Activated CD4-positive, alpha-beta T cell treated with anti-CD3 and anti-CD28 coated beads, Interleukin-2, amount 50 U/mL, for 48 hours (primary cell): ENCODE data around the gene STK32C.
"Not testable (repeated sequence)": the region's sequence is repeated elsewhere in the genome, so short reads cannot be mapped to it uniquely, and the experiment has no call there.

Source experiments
- DNase-seq, 2 experiments: peaks; one replicate each; pipeline ENCODE4 v3.0.0-alpha.2; 2020

STK32C gene

DNA sequence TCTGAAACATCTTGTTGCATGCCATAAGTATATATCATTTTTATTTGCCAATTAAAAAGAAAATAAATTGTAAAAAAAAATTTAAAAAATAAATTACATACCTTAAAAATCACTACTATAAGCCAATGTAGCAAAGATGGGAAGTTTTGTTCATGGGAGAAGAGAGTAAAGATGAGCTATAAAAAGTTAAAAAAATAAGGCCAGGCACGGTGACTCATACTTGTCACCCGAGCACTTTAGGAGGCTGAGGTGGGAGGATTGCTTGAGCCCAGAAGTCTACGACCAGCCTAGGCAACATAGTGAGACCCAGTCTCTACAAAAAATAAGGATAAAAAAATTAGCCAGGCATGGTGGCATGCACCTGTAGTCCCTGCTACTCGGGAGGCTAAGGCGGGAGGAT is 8.4 kb upstream of the STK32C start:
- no peak for DNase-seq

DNA sequence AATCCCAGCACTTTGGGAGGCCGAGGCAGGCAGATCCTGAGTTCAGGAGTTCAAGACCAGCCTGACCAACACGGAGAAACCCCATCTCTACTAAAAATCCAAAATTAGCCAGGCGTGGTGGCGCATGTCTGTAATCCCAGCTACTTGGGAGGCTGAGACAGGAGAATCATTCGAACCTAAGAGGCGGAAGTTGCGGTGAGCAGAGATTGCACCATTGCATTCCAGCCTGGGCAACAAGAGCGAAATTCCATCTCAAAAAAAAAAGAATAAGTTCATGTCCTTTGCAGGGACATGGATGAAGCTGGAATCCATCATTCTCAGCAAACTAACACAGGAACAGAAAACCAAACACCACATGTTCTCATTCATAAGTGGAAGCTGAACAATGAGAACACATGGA is 7.1 kb upstream of the STK32C start:
- not testable (repeated sequence) for DNase-seq

DNA sequence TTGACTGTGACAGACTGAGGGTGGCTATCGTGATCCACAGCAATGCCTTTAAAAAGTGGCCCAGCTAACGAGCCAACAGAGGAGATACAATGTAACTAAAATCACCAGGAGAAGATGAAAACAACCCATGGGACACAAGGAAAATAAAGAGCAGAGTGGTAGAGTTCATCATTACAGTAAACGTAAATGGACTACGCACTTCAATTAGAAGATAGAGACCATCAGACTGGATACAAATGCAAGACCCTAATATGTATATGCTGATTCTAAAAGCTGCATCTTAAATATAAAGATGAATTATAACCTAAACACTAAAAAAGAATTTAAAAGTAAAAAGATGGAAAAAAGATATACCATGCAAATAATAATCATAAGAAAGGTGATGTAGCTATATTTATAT is 6.6 kb upstream of the STK32C start:
- no peak for DNase-seq

DNA sequence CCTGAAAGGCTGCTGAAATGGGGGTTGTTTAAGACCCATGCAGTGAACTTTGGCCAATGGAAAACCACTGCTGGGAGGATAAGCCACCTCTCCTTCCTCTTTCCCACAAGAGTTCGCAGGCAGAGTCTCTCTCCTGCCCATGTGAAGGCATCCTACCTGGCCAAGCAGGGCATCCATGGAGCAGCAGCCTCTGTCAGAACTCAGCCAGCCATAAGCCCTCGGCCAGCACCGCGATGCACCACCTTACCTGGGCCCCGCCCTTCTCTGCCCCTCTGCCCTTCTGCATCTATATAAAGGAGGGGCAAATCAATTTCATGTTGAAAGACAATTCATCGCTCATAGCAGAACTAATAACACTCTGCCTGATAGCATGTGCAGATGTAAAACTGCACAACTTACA is 6.1 kb upstream of the STK32C start:
- DNase-seq: no peak

DNA sequence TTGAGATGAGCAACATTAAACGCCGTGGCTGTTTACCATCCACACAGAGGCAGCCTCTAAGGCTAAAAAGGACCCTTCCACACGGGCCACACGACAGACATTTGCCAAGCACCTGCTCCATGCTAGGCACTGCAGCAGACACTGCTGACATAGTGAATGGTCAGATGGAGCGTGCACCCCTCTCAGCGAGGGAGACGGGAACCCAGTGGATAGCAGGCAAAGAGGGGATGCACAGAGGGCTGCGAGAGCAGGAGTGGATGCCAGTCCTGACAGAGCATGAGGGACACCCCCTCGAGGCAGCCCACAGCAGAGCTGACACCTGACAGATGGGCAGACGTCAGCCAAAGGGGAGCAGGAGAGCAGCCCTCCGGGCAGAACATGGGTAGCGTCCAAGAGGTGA is 5.6 kb upstream of the STK32C start:
- no peak for DNase-seq

DNA sequence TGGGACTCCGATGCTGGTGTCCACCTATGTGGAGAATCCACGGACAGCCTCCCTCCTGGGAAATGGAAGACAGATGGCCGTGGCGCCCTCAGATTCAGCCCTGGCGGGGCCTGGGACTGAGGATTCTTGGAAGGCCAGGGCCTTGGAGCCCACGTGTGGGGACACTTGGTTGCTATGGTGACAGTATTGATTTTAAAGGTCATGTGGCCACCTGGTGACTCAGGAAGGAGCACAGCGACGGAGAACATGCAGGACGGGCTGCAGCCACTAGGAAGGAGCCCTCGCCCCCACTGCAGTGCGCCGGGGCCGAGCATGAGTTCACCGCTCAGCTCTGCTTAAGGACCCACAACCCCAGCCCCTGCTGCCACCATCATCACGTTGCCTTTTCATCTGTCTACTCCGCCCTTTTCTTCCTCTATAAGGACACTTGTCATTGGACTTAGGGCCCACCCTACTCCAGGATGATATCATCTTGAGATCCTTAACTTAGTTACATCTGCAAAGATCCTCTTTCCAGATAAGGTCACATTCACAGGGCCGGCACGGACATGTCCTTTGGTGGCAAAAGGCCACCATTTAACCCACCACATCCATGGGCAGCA is 3.7 kb upstream of the STK32C start:
- no peak for DNase-seq

DNA sequence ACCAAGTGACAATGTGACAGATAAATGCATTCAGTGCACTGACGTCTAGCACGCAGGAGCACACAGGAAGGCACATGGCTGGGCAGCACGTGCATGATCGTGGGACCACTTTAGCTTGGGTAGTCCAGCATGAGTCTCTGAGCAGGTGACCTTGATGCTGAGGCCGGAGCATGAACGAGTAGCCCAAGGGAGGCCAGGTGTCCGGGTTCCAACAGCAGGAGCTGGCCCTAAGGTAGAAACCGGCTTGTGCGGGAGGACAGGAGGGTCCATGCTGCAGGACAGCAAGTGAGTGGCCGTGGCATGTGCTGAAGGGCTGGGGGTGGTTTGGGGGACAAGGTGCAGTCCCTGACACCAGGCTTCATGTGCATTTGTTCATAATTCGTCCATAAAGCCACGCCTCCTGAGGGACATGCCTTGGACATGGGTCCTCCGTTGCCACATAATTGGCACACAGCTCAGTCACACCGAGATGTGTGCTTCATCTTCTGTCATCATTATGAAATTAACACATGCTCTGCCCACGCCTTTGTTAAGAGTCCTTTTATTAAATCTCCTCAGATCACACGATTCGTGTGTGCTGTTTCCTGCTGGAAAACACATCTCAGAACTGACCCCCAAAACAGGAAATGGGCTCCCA is 3.1 kb upstream of the STK32C start:
- no peak for DNase-seq

DNA sequence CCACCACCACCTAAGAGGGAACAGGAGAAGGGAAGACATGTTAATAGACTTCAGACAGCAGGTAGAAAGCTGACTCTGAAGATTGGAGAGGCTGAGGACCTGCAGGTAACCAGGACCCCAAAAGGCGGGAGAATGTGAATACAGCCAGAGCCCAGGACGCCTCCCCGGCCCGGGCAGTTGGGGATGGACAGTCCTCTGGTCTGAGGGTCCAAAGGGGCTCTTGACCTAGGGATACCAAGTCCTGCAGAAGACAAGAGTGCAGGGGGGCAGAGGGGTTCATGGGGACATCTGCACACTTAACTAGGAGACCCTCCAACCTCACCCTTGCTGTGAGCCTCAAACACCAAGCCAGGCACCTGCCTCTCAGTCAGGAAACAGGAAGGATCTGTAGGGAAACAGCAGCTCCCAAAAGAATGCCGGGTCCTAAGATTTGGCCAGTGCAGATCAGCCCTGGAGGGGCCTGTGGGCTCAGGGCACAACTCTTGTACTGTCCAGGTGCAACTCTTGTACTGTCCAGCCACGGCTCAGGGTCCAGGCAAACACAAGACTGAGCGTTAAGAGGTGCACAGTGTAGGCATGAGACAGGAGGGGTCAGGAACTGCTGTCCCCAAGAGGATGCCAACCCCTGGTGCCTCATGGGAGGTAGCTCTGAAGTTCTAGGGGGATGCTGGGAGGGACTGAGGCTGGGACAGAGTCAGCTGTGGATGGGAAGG is 2.3 kb upstream of the STK32C start:
- DNase-seq: no peak

DNA sequence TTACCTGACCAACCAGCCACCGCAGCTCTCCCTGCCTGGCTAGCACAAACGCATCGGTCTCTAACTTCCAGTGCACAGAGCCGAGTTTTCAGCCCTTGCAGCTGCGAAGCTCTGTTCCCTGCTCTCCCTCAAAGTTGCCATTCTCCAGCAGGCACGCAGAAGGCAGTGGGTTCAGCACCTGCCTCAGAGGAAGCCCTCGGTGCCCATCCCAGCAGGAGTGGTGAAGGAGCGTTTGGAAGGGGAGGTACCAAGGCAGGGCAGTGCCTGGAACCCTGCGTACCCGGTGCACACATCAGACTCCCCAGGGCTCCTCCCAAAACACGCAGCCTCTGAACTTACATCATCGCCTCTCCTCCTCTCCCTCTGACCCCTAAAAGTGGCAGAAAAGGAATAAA is 1.7 kb upstream of the STK32C start:
- DNase-seq: no peak

DNA sequence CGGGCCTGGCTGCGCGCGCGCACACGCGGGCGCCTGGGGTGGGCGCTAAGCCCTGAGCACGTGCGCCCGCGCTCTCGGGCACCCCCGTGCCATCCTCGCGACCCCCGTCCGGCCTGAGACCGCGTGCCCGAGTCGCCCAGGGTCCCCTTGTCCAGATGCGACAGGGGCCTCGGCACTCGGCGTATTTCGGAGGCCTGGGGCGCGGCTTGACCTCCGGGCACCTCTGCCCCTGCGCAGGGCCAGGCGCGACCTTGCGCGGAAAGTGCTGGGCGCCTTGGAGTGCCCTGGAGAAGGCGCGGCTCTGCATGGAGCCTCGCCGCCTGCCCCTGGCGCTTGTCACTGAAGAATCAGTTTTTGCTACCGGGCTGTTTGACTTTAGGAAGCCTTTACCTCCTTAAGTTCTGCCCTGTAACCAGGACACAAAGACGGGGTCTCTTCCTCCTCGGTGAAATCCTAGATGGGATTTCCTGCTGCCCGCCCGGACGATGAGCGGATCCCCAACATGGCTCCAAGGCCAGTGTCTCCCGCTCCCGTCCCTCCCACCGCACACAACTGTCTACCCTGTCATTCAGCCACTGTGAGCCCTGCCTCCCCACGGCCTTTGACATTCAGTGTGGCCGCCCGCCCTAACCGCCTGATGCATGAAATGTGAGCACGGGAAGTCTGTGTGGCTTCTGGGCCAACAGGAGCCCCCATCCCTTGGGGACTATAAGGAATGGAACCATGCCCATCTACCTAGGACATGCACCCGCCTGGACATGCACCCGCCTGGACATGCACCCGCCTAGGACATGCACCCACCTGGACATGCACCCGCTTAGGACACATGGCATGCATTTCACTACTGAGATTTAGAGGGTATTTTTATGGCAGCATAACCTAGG is 1.1 kb upstream of the STK32C start:
- no peak for DNase-seq

DNA sequence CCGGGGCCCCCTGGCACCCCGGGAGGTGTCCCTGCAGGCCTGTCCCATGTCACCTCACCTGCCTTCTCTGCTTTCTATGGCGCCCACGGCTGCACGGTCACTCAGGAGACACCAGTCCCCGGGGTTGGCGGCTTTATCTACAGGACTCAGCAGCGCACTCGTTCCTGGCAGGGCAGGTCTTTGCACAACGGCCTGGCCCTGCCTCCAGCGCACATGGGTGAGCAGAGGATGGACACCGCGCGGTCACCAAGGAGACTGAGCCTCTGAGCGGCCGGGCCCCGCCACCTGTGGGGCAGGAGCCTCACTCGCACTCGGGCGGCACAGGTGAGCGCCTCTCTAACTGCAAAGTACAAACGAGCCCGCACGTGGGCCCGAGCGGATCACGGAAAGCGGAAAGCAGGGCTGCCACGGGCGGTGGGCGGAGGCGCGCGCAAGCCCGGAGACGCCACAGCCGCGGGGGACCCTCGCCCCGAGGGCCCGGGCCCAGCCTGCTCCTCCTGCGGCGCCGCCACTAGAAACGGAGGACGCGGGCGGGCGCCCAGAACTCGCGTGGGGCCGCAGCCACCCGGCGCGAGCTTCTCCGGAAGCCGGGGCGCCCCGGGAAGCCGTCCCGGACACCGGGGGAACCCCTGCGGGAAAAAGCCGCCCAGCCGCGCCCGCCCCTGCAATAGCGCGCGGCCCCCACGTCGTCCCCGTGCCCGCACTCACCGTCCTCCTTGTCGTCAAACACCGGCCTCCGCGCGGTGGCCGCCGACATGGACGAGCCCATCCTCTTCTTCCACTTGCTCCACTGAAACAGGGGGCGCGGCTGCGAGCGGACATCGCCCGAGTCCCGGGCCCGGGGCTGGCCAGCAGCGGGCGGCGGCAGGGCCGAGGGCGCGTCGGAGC is 642 bp downstream of the STK32C start:
- peak; percentile 40 to 45 for DNase-seq

DNA sequence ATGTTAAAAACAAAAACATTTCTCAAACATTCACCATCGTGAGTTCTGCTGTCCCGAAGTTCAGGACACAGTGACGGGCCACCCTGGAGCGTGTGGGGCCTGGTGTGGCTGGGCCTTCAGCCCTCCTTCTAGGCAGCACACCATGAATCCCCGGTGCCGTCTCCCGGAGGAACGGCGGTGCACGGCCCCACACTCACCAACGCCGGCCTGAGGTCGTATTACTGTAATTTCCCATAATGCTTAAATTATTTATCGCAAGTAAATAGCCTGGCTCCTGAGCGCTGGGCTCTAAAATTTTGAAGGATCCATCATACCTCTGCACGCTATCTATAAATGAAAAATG is 1.4 kb downstream of the STK32C start:
- no peak for DNase-seq

DNA sequence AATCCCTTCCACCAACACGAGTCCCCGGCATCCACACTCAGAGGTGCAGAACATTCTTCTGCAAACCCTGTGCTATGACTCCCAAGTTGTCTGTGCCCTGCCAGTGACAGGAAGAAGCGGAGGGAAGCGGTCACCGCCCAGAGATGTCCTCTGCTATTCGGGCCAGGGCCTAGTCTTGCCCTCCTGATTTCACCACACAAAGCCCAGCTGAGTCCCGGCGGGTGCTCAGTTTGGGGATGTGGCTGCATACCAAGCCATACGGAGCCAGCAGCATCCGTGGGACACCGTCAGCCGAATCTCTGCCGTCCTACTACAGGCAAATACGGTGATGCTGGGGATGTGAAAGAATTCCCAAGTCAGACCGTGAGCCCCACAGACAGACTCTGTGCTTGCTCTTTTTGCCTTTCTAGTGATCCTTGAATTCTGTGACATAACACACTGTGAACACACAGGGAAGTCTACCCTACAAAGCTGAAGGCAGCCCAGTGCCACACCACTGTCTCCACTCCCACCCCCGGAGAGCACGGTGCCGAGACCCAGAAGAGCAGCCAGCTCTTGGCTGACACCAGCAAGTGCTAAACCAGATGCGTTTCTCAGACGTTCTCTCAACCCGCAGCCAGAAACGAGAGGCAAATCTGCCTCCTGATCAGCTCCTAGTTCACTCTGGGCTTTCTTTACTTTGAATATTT is 2.0 kb downstream of the STK32C start:
- no peak for DNase-seq

DNA sequence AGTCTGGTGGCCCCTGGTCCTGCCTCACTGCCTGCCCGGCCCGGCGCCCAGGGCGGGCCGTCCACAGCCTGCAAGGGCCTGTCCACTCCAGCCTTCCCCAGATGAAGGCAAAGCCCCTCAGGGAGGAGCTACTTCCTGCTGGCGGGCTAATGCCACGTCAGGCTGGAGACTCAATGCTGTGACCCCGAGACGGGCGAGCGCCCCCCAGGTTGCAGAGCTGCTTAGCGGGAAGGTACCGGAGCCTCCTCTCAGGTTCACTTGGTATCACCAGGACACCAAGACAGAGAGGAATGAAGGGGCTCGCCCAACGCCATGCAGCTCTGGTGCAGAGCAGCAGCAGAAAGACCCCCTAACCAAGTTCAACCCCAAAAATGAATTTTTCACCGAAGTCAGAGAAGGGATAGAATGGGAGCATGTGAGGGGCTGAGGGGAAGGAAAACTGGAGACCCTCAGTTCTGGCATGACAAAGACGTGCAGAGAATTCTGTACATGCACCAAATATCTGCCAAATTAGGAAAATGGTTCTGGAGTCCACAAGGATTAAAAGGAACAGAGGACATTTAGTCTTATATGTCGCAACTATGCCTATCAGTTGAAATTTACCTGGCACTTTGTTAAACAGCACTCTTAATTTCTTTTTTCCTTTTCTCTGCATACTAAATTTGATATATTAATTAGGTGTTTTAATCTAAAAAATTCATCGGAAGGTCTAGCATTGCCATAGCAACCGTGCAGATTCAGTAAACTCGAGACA is 2.8 kb downstream of the STK32C start:
- DNase-seq: no peak

DNA sequence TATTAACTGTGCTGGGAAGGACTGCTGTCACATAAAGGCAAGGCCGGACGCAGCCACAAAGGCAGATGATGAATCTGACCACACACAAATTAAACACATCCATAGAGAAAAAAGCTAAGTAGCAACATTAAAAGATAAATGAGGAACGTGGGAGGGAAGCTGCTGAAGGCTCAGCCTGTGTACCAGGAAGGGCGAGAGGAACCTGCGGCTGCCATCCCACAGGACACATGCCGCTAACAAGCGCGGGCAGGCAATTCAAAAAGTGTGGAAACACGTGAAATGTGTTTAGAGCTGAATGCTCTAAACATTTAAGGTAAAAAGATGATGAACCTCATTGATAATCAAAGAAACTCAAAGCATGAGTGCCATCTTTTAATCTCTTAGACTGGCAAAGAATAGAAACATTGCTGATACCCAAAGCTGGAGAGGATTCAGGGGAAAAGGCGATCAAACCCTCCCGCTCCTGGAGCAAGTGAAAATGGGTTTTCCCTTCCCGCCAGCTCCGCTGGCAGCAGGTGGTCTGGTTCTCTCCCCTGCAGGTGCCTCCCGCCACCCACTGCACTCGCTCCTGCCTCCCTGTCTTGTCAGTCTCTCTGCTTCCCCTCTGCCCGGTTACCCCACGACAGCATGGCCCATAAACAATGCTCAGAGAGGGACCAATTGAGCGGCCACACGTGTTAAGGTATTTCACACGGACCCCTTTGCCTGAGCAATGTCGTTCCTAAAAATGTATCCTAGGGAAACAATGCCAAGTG is 4.2 kb downstream of the STK32C start:
- no peak for DNase-seq

DNA sequence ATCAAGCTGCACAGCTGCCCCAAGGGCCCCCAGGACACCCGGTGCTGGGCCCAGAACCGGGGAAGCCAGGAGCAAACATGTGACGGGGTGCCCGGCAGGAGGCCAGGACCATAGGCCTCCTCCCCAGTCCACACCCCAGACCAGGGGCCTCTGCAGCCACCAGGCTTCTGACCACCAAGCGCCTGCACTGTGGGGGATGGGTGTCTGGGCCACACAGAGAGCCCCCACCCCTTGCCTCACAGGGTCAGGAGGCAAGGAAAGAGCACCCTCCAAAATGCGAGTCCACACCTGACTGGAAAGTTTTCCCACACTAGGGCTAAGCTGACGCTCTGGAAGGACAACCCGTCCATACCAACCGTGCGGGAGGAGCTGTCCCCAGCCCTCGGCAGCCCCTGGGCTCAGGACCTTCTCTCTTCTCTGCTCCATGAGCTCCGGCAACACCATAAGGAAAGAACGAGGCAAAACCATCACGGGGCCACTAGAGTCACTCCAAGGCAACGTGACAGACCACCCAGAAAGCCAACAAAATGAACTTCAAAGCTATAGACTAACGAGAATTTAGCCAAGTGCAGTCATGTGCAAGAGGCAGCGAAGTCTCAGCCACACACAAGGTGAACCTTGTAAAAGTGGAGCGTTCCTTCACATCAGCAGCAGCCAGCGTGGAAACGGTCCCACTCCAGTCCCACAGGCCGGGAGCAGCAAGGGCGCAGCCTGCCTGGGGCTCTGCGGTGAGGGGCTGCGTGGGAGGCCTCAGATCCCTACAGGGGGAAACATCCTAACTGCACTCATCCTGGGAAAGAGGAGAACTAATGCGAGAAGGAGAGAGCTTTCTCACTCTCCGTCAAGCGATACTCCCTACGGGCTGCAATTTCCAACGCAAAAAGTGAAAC is 5.1 kb downstream of the STK32C start:
- no peak for DNase-seq

DNA sequence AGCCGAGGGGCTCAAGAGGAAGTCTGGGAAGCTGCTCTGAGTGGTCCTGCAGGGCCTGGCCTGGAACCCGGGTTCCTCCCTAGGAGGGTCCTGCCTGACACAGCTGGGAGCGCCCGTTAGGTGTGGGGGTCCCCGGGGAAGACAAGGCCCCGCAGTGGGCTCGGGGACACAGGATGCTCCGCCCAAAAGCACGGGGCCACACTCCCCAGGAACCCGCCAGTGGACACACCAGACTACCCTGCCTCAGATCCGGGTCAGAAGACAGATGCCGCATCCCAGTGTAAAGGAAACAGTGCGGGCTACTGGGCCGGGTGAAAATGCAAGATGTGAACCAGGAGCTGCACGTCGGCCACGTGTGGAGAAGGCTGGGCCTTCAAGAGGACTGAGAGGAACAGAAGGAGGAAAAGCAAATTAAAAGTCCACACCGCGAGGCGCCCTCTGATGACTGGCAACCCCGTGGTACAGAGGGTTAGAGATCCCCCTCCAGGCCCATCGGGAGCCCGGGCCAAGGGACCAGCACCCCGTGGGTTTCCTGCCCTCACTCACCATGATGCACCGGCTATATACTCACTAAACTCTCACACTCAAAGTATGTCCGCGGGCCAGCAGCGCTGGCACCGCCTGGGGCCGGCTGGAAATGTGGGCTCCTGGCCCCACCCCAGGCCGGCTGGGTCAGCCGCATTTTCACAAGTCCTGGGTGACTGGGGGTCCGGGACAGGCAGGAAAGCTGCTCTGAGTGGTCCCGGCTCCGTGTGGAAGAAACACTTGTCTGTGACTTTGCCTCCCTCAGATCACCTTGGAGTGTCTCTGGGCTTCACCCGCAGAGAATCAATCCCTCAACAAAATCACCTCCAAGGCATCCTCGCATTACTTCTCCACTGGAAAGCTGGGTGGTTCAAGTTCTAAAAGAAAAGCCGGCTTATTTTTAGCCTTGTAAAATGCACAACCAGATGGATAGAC is 6.1 kb downstream of the STK32C start:
- no peak for DNase-seq

DNA sequence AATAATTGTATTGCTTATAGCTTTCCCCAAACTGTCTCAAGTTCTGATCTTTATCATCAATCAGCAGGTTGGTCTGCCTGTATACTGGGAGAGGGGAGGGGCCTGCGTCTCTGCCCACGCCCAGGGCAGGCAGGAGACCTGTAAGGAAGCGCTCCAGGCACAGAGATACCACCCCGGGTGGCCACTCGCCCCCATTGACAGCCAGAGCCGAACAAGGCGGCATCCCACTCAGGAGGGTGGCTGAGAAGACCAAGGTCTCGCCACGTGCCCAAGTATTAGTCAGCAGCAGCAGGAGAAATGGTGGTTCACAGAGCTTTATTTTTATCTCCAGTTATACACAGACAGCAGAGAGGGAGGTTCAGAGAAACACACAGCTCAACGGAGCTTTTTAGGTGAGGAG is 7.2 kb downstream of the STK32C start:
- no peak for DNase-seq
